HEK293 (cell line): Measurements from ENCODE around the gene B4GALT7.
A peak's percentile ranks its signal among the peaks of the same experiment; 100 is the strongest.

Source experiments
- KLF17 ChIP-seq: fragments of 450-650 bp; formaldehyde crosslinking; IDR thresholded peaks from 2 replicates; pipeline ENCODE4 v1.5.1; 2016; ENCODE audit warnings: missing biosample characterization, missing genetic modification characterization
- KLF8 ChIP-seq: fragments of 450-650 bp; formaldehyde crosslinking; IDR thresholded peaks from 2 replicates; pipeline ENCODE4 v1.5.1; 2016; ENCODE audit warnings: missing biosample characterization, missing genetic modification characterization
- OVOL3 ChIP-seq: fragments of 450-650 bp; formaldehyde crosslinking; IDR thresholded peaks from 2 replicates; pipeline ENCODE4 v1.5.1; 2016; ENCODE audit warnings: missing biosample characterization, missing genetic modification characterization
- PATZ1 ChIP-seq: fragments of 450-650 bp; formaldehyde crosslinking; IDR thresholded peaks from 2 replicates; pipeline ENCODE4 v1.5.1; 2016; ENCODE audit warnings: missing biosample characterization, missing genetic modification characterization
- PRDM2 ChIP-seq: fragments of 450-650 bp; formaldehyde crosslinking; IDR thresholded peaks from 2 replicates; pipeline ENCODE4 v1.5.1; 2016; ENCODE audit warnings: missing biosample characterization, missing genetic modification characterization, borderline replicate concordance
- SETDB1 ChIP-seq: IDR thresholded peaks from one replicate; pipeline ENCODE4 v1.6.1; 2017; ENCODE audit warnings: mild to moderate bottlenecking, low read length, moderate library complexity, mixed read lengths; ENCODE audit not compliant: insufficient read length
- WT1 ChIP-seq: fragments of 450-650 bp; formaldehyde crosslinking; IDR thresholded peaks from 2 replicates; pipeline ENCODE4 v1.5.1; 2016; ENCODE audit warnings: missing biosample characterization, missing genetic modification characterization
- ZBTB1 ChIP-seq: fragments of 450-650 bp; formaldehyde crosslinking; IDR thresholded peaks from 2 replicates; pipeline ENCODE4 v1.5.1; 2016; ENCODE audit warnings: missing biosample characterization, missing genetic modification characterization
- ZBTB17 ChIP-seq: fragments of 450-650 bp; formaldehyde crosslinking; IDR thresholded peaks from 2 replicates; pipeline ENCODE4 v1.5.1; 2016; ENCODE audit warnings: missing biosample characterization, missing genetic modification characterization
- ZBTB44 ChIP-seq: fragments of 450-650 bp; IDR thresholded peaks from 2 replicates; pipeline ENCODE4 v1.5.1; 2018; ENCODE audit warnings: missing biosample characterization, mild to moderate bottlenecking, missing genetic modification characterization
- ZBTB49 ChIP-seq: fragments of 450-650 bp; formaldehyde crosslinking; IDR thresholded peaks from 2 replicates; pipeline ENCODE4 v1.5.1; 2016; ENCODE audit warnings: missing biosample characterization, missing genetic modification characterization, low read depth
- ZFP3 ChIP-seq: fragments of 450-650 bp; formaldehyde crosslinking; IDR thresholded peaks from 2 replicates; pipeline ENCODE4 v1.5.1; 2016; ENCODE audit warnings: low read depth, missing biosample characterization, missing genetic modification characterization
- ZIC2 ChIP-seq: fragments of 450-650 bp; formaldehyde crosslinking; IDR thresholded peaks from 2 replicates; pipeline ENCODE4 v1.5.1; 2016; ENCODE audit warnings: missing biosample characterization, missing genetic modification characterization
- ZNF174 ChIP-seq: fragments of 450-650 bp; formaldehyde crosslinking; IDR thresholded peaks from 2 replicates; pipeline ENCODE4 v1.5.0; 2017; ENCODE audit warnings: missing biosample characterization, mild to moderate bottlenecking, missing genetic modification characterization
- ZNF239 ChIP-seq: fragments of 450-650 bp; formaldehyde crosslinking; IDR thresholded peaks from 2 replicates; pipeline ENCODE4 v1.5.1; 2016; ENCODE audit warnings: missing biosample characterization, missing genetic modification characterization
- ZNF302 ChIP-seq: fragments of 450-650 bp; formaldehyde crosslinking; IDR thresholded peaks from 2 replicates; pipeline ENCODE4 v1.5.1; 2016; ENCODE audit warnings: missing biosample characterization, missing genetic modification characterization, low read depth
- ZNF341 ChIP-seq: fragments of 450-650 bp; formaldehyde crosslinking; IDR thresholded peaks from 2 replicates; pipeline ENCODE4; 2016; ENCODE audit warnings: low read depth, missing biosample characterization, missing genetic modification characterization
- ZNF423 ChIP-seq: fragments of 450-650 bp; formaldehyde crosslinking; IDR thresholded peaks from 2 replicates; pipeline ENCODE4 v1.5.1; 2016; ENCODE audit warnings: missing biosample characterization, missing genetic modification characterization
- ZNF501 ChIP-seq: fragments of 450-650 bp; formaldehyde crosslinking; IDR thresholded peaks from 2 replicates; pipeline ENCODE4 v1.5.1; 2016; ENCODE audit warnings: missing biosample characterization, missing genetic modification characterization
- ZNF521 ChIP-seq: fragments of 450-650 bp; formaldehyde crosslinking; IDR thresholded peaks from 2 replicates; pipeline ENCODE4 v1.5.1; 2017; ENCODE audit warnings: missing biosample characterization, mild to moderate bottlenecking, missing genetic modification characterization
- ZNF654 ChIP-seq: fragments of 450-650 bp; formaldehyde crosslinking; IDR thresholded peaks from 2 replicates; pipeline ENCODE4 v1.5.1; 2016; ENCODE audit warnings: low read depth, missing biosample characterization, missing genetic modification characterization
- ZNF677 ChIP-seq: fragments of 450-650 bp; IDR thresholded peaks from 2 replicates; pipeline ENCODE4 v1.5.0; 2018; ENCODE audit warnings: missing biosample characterization, mild to moderate bottlenecking, missing genetic modification characterization, moderate library complexity
- ZNF747 ChIP-seq: fragments of 450-650 bp; formaldehyde crosslinking; IDR thresholded peaks from 2 replicates; pipeline ENCODE4 v1.5.1; 2016; ENCODE audit warnings: missing biosample characterization, missing genetic modification characterization
- ZNF777 ChIP-seq: fragments of 450-650 bp; formaldehyde crosslinking; IDR thresholded peaks from 2 replicates; pipeline ENCODE4 v1.5.1; 2017; ENCODE audit warnings: missing biosample characterization, missing genetic modification characterization, borderline replicate concordance
- ZNF791 ChIP-seq: fragments of 450-650 bp; formaldehyde crosslinking; IDR thresholded peaks from 2 replicates; pipeline ENCODE4 v1.5.1; 2016; ENCODE audit warnings: missing biosample characterization, missing genetic modification characterization
- ZSCAN16 ChIP-seq: fragments of 450-650 bp; formaldehyde crosslinking; IDR thresholded peaks from 2 replicates; pipeline ENCODE4 v1.5.1; 2016; ENCODE audit warnings: missing biosample characterization, missing genetic modification characterization
- ZSCAN4 ChIP-seq: fragments of 450-650 bp; formaldehyde crosslinking; IDR thresholded peaks from 2 replicates; pipeline ENCODE4 v1.5.1; 2017; ENCODE audit warnings: missing biosample characterization, missing genetic modification characterization

Gene B4GALT7

GRCh38 chr5:177600508-177601018, 631 bp downstream of the B4GALT7 start (continued):
- TF ChIP-seq PRDM2 (tag by site-specific recombination) (no peak), ZNF677 (tag by site-specific recombination) (no peak), ZNF302 (tag by site-specific recombination) (no peak), ZIC2 (tag by site-specific recombination) (no peak), ZSCAN16 (tag by site-specific recombination) (no peak), ZNF791 (no peak), OVOL3 (tag by site-specific recombination) (no peak), ZNF777 (tag by site-specific recombination) (no peak), ZNF174 (tag by site-specific recombination) (no peak), ZNF521 (tag by site-specific recombination) (no peak), ZBTB1 (tag by site-specific recombination) (no peak), ZBTB49 (no peak), KLF8 (no peak), ZBTB17 (tag by site-specific recombination) (peak; percentile 92), KLF17 (no peak; the same call in 1 of the 2 replicates), ZNF239 (tag by site-specific recombination) (no peak), ZNF501 (tag by site-specific recombination) (no peak), PATZ1 (tag by site-specific recombination) (0 out of 2 replicates have a peak, but pooled peaks have one; percentile 9), SETDB1 (no peak), ZNF423 (tag by site-specific recombination) (no peak), WT1 (tag by site-specific recombination) (no peak), ZNF341 (no peak), ZSCAN4 (no peak), ZFP3 (tag by site-specific recombination) (no peak), ZBTB44 (tag by site-specific recombination) (no peak), ZNF654 (tag by site-specific recombination) (no peak), ZNF747 (tag by site-specific recombination) (no peak)
